H9 (cell line): ENCODE results near the gene GRIPAP1. TPM values are rescaled to one million over a fixed set of nuclear protein-coding genes. Genes with fewer than 3 reads are reported as not detected.

Source experiments
- DNase-seq: peaks from one replicate; pipeline ENCODE4 v3.0.0-alpha.2; 2017
- H2AFZ ChIP-seq: one replicate; pipeline ENCODE4 v1.6.1; 2013; ENCODE audit warnings: mild to moderate bottlenecking, low read length, control low read depth, moderate library complexity
- H2AK5ac ChIP-seq: 2 replicates; pipeline ENCODE4 v1.6.1; 2013; ENCODE audit warnings: low read length, control low read depth, mixed read lengths; ENCODE audit not compliant: insufficient read length
- H2BK120ac ChIP-seq: one replicate; pipeline ENCODE4 v1.6.1; 2013; ENCODE audit warnings: low read depth, mild to moderate bottlenecking, low read length, control low read depth, inconsistent platforms; ENCODE audit not compliant: poor library complexity, severe bottlenecking
- H2BK12ac ChIP-seq: 2 replicates; pipeline ENCODE4 v1.6.1; 2013; ENCODE audit warnings: low read length, control low read depth, mixed read lengths, low read depth; ENCODE audit not compliant: insufficient read length
- H2BK15ac ChIP-seq: 2 replicates; pipeline ENCODE4 v1.6.1; 2013; ENCODE audit warnings: low read depth, low read length, control low read depth
- H2BK20ac ChIP-seq: one replicate; pipeline ENCODE4 v1.6.1; 2013; ENCODE audit warnings: low read depth, mild to moderate bottlenecking, low read length, control low read depth, inconsistent platforms; ENCODE audit not compliant: poor library complexity, severe bottlenecking
- H2BK5ac ChIP-seq: 2 replicates; pipeline ENCODE4 v1.6.1; 2013; ENCODE audit warnings: low read length, control low read depth, mixed read lengths; ENCODE audit not compliant: insufficient read length
- H3K14ac ChIP-seq: 2 replicates; pipeline ENCODE4 v1.6.1; 2013; ENCODE audit warnings: low read length, control low read depth; ENCODE audit not compliant: insufficient read depth
- H3K18ac ChIP-seq: 2 replicates; pipeline ENCODE4 v1.6.1; 2013; ENCODE audit warnings: low read depth, mild to moderate bottlenecking, mixed read lengths, low read length, control low read depth; ENCODE audit not compliant: insufficient read length
- H3K23ac ChIP-seq: 2 replicates; pipeline ENCODE4 v1.6.1; 2013; ENCODE audit warnings: low read length, control low read depth, mixed read lengths, low read depth; ENCODE audit not compliant: insufficient read length
- H3K23me2 ChIP-seq: 2 replicates; pipeline ENCODE4 v1.6.1; 2013; ENCODE audit warnings: low read depth, mild to moderate bottlenecking, mixed read lengths, low read length, control low read depth; ENCODE audit not compliant: insufficient read length, poor library complexity, severe bottlenecking
- H3K27ac ChIP-seq: 2 replicates; pipeline ENCODE4 v1.5.1; 2013; ENCODE audit warnings: low read length, control low read depth, mixed read lengths, low read depth; ENCODE audit not compliant: insufficient read length
- H3K27me3 ChIP-seq: 2 replicates; pipeline ENCODE4 v1.6.1; 2013; ENCODE audit warnings: low read length, control low read depth, inconsistent platforms; ENCODE audit not compliant: insufficient read depth
- H3K4ac ChIP-seq: 2 replicates; pipeline ENCODE4 v1.6.1; 2013; ENCODE audit warnings: low read depth, mild to moderate bottlenecking, control low read depth, inconsistent platforms, low read length, moderate library complexity
- H3K4me1 ChIP-seq: 2 replicates; pipeline ENCODE4 v1.6.1; 2013; ENCODE audit warnings: low read length, control low read depth, inconsistent platforms; ENCODE audit not compliant: insufficient read depth
- H3K4me2 ChIP-seq: 2 replicates; pipeline ENCODE4 v1.6.1; 2013; ENCODE audit warnings: low read length, control low read depth, mixed read lengths; ENCODE audit not compliant: insufficient read length, insufficient read depth
- H3K56ac ChIP-seq: 2 replicates; pipeline ENCODE4 v1.6.1; 2013; ENCODE audit warnings: low read depth, mild to moderate bottlenecking, mixed read lengths, low read length, control low read depth; ENCODE audit not compliant: insufficient read length
- H3K79me1 ChIP-seq: 2 replicates; pipeline ENCODE4 v1.6.1; 2013; ENCODE audit warnings: low read depth, mild to moderate bottlenecking, moderate library complexity, low read length, control low read depth, inconsistent platforms; ENCODE audit not compliant: insufficient read depth, poor library complexity, severe bottlenecking
- H3K79me2 ChIP-seq: 2 replicates; pipeline ENCODE4 v1.6.1; 2013; ENCODE audit warnings: low read length, control low read depth, inconsistent platforms; ENCODE audit not compliant: insufficient read depth
- H3K9ac ChIP-seq: 2 replicates; pipeline ENCODE4 v1.6.1; 2013; ENCODE audit warnings: low read length, control low read depth, mixed read lengths; ENCODE audit not compliant: insufficient read length; ENCODE audit errors: extremely low read depth
- H3K9me3 ChIP-seq: one replicate; pipeline ENCODE4 v1.6.1; 2013; ENCODE audit warnings: low read depth, low read length, inconsistent platforms; ENCODE audit not compliant: control insufficient read depth
- H3T11ph ChIP-seq: one replicate; pipeline ENCODE4 v1.6.1; 2013; ENCODE audit warnings: mild to moderate bottlenecking, low read length, control low read depth, inconsistent platforms
- H4K20me1 ChIP-seq: one replicate; pipeline ENCODE4 v1.6.1; 2013; ENCODE audit not compliant: control insufficient read depth, insufficient read length, insufficient read depth
- H4K5ac ChIP-seq: 2 replicates; pipeline ENCODE4 v1.6.1; 2013; ENCODE audit warnings: low read depth, mild to moderate bottlenecking, mixed read lengths, low read length, control low read depth; ENCODE audit not compliant: insufficient read length
- H4K8ac ChIP-seq: replicated peaks from 2 replicates; pipeline ENCODE4 v1.6.1; 2013; ENCODE audit warnings: low read length, control low read depth, mixed read lengths, low read depth; ENCODE audit not compliant: insufficient read length
- H4K91ac ChIP-seq: 2 replicates; pipeline ENCODE4 v1.6.1; 2013; ENCODE audit warnings: low read depth, mild to moderate bottlenecking, moderate library complexity, mixed read lengths, low read length, control low read depth; ENCODE audit not compliant: insufficient read length
- H3K27ac Mint-ChIP-seq, 3 experiments: 2 replicates in 2 of 3; 3 replicates in 1 of 3; pipeline ENCODE4 v1.8.0; 2020 to 2021; ENCODE audit warnings: mixed read lengths in 3 of 3, mild to moderate bottlenecking in 1 of 3, moderate library complexity in 1 of 3
- H3K27me3 Mint-ChIP-seq: 2 replicates; pipeline ENCODE4 v1.8.0; 2021; ENCODE audit warnings: low read depth, mild to moderate bottlenecking, moderate library complexity, mixed read lengths
- H3K36me3 Mint-ChIP-seq, 3 experiments: 2 replicates in 2 of 3; 3 replicates in 1 of 3; pipeline ENCODE4 v1.8.0; 2020 to 2021; ENCODE audit warnings: low read depth in 3 of 3, mixed read lengths in 3 of 3; ENCODE audit not compliant: insufficient read depth in 1 of 3
- H3K4me1 Mint-ChIP-seq, 2 experiments: 2 replicates each; pipeline ENCODE4 v1.8.0; 2020; ENCODE audit warnings: mixed read lengths in 2 of 2
- H3K4me3 Mint-ChIP-seq, 2 experiments: 2 replicates in 1 of 2; 3 replicates in 1 of 2; pipeline ENCODE4 v1.8.0; 2020 to 2021; ENCODE audit warnings: mild to moderate bottlenecking in 2 of 2, mixed read lengths in 2 of 2, moderate library complexity in 1 of 2
- H3K9me3 Mint-ChIP-seq, 2 experiments: 2 replicates in 1 of 2; 3 replicates in 1 of 2; pipeline ENCODE4 v1.8.0; 2020; ENCODE audit warnings: mild to moderate bottlenecking in 2 of 2, mixed read lengths in 2 of 2, moderate library complexity in 1 of 2
- CTCF ChIP-seq: fragments of 200-600 bp; sonication (generic); conservative IDR thresholded peaks from 3 replicates; pipeline ENCODE4 v1.8.0; 2021; ENCODE audit warnings: antibody characterized with exemption, mild to moderate bottlenecking
- WGBS: extraction: QIAGEN DNeasy Blood & Tissue Kit; methylation state at CpG from one replicate; pipeline ENCODE4 v1.1.7; 2013; ENCODE audit warnings: missing lambda C conversion rate, low lambda C conversion rate, mixed read lengths; ENCODE audit not compliant: insufficient read length; ENCODE audit errors: extremely low coverage; 5-methylcytosine and 5-hydroxymethylcytosine counted together
- total RNA-seq: library from RNA; stranded (reverse); gene quantifications from 2 replicates; pipeline ENCODE4 v1.2.1, GENCODE V29; 2021

The GRIPAP1 gene
- total RNA-seq, 1 experiment from 2014 or later: 71.8 TPM

GRCh38 chrX:49029876-49030275 lies 27.8 kb upstream of the GRIPAP1 start:
- peak; percentile 88 for DNase-seq
- H3K9me3 Mint-ChIP-seq: peaks cover 59 to 64% of the 10 kb centered on the region in 2 experiments

More at GRCh38 chrX:49029876-49030275, 27.8 kb upstream of the GRIPAP1 start:
- no peak overlapping the region for H4K8ac ChIP-seq
- H2BK15ac ChIP-seq: no peak overlapping the region
- peaks cover 40 to 72% (median 56%) of the 10 kb centered on the region in 3 experiments for H3K36me3 Mint-ChIP-seq
- H3K27ac Mint-ChIP-seq: peak overlapping the region in 2 of 3 experiments; percentile 23 to 40; a peak in 2 of 7 replicates
- H3K4me3 Mint-ChIP-seq: no peak overlapping the region; a peak in 1 of 5 replicates
- H2BK20ac ChIP-seq: no peak overlapping the region
- no peaks in the 10 kb centered on the region for H4K20me1 ChIP-seq
- no peak overlapping the region for H3K23ac ChIP-seq
- no peak overlapping the region for H2AK5ac ChIP-seq
- H3K56ac ChIP-seq: no peak overlapping the region
- H2BK120ac ChIP-seq: no peak overlapping the region
- H2BK5ac ChIP-seq: no peak overlapping the region
- H4K5ac ChIP-seq: no peak overlapping the region
- H3K4me1 ChIP-seq: no peaks in the 10 kb centered on the region; the same call in 1 of the 2 replicates
- no peaks in the 10 kb centered on the region; the same call in 1 of the 2 replicates for H3K27me3 Mint-ChIP-seq
- H3K27ac ChIP-seq: no peak overlapping the region
- H3K4ac ChIP-seq: no peak overlapping the region
- H3K23me2 ChIP-seq: no peaks in the 10 kb centered on the region
- no peak overlapping the region for H3K18ac ChIP-seq
- H4K91ac ChIP-seq: no peak overlapping the region
- no peak overlapping the region for H2BK12ac ChIP-seq
- TF ChIP-seq CTCF: no peak
- peaks cover 4 to 18% of the 10 kb centered on the region in 2 experiments; a peak in 2 of 4 replicates for H3K4me1 Mint-ChIP-seq
- no peaks in the 10 kb centered on the region for H3K27me3 ChIP-seq
- no peaks in the 10 kb centered on the region for H3K79me1 ChIP-seq
- no peak overlapping the region for H3K9ac ChIP-seq
- no peaks in the 10 kb centered on the region for H3K79me2 ChIP-seq
- H3K14ac ChIP-seq: no peak overlapping the region
- no CpG with 5 or more reads among the region's 6 CpGs for WGBS
- H3K4me2 ChIP-seq: no peak overlapping the region
- no peaks in the 10 kb centered on the region for H3K9me3 ChIP-seq
- H2AFZ ChIP-seq: no peak overlapping the region
- H3T11ph ChIP-seq: no peak overlapping the region
